ENCODE data around the gene CCR1.
"Not testable (repeated sequence)": the region's sequence is repeated elsewhere in the genome, so short reads cannot be mapped to it uniquely, and the experiment has no call there.

Gene CCR1

GRCh38 chr3:46209746-46210470 lies 1.8 kb upstream of the CCR1 start:
- DNase-seq, result no peak

- DNase-seq, result no peak
Measured at GRCh38 chr3:46209053-46209452, 940 bp upstream of the CCR1 start.

GRCh38 chr3:46207514-46207913 lies 599 bp downstream of the CCR1 start:
- not testable (repeated sequence) for DNase-seq

GRCh38 chr3:46206282-46207015 lies 1.7 kb downstream of the CCR1 start:
- no peak for DNase-seq

GRCh38 chr3:46205286-46205960 lies 2.7 kb downstream of the CCR1 start:
- DNase-seq, result no peak

- DNase-seq, result no peak
Measured at GRCh38 chr3:46203681-46204080, 4.4 kb downstream of the CCR1 start.

- no peak for DNase-seq
Measured at GRCh38 chr3:46202535-46202934, 5.6 kb downstream of the CCR1 start.

- DNase-seq, result no peak
Measured at GRCh38 chr3:46200790-46201189, 7.3 kb downstream of the CCR1 start.

- no peak for DNase-seq
Measured at GRCh38 chr3:46200211-46200610, 7.9 kb downstream of the CCR1 start.

GRCh38 chr3:46196261-46196957 lies 11.7 kb downstream of the CCR1 start:
- DNase-seq, result no peak

- DNase-seq, result no peak
Measured at GRCh38 chr3:46194868-46195553, 13.1 kb downstream of the CCR1 start.

GRCh38 chr3:46193436-46193835 lies 14.7 kb downstream of the CCR1 start:
- DNase-seq, result no peak

GRCh38 chr3:46192939-46193338 lies 15.2 kb downstream of the CCR1 start:
- no peak for DNase-seq

- DNase-seq, result no peak
Measured at GRCh38 chr3:46191730-46192129, 16.4 kb downstream of the CCR1 start.

GRCh38 chr3:46188708-46189107 lies 19.4 kb downstream of the CCR1 start:
- no peak for DNase-seq

GRCh38 chr3:46187876-46188275 lies 20.2 kb downstream of the CCR1 start:
- no peak for DNase-seq

- no peak for DNase-seq
Measured at GRCh38 chr3:46187341-46187700, 20.8 kb downstream of the CCR1 start.

- DNase-seq, result no peak
Measured at GRCh38 chr3:46186471-46187340, 21.4 kb downstream of the CCR1 start.

GRCh38 chr3:46184469-46184868 lies 23.6 kb downstream of the CCR1 start:
- no peak for DNase-seq

GRCh38 chr3:46183330-46183729 lies 24.8 kb downstream of the CCR1 start:
- no peak for DNase-seq

- no peak for DNase-seq
Measured at GRCh38 chr3:46168583-46169345, 39.3 kb downstream of the CCR1 start.

All from femur (tissue), 1 donor.